OCI-M2 (cell line): ENCODE results near the gene TKTL2.
"Not testable (repeated sequence)": the region's sequence is repeated elsewhere in the genome, so short reads cannot be mapped to it uniquely, and the experiment has no call there.

Experiments used
- DNase-seq: peaks from one replicate; lab custom pipeline; 2025; ENCODE audit not compliant: unreplicated experiment; lab: John Stamatoyannopoulos, UW

TKTL2 gene

GRCh38 chr4:163447481-163447880 is 26.1 kb downstream of the TKTL2 start:
- no peak for DNase-seq

GRCh38 chr4:163447023-163447422 is 26.5 kb downstream of the TKTL2 start:
- DNase-seq: not testable (repeated sequence)

- no peak for DNase-seq
Measured at GRCh38 chr4:163440040-163440439, 33.5 kb downstream of the TKTL2 start.
